HAP-1 (cell line): Measurements from ENCODE around the gene ZMYM4.

Experiments used
- DNase-seq, 2 experiments: peaks; one replicate each; pipeline ENCODE4 v3.0.0-alpha.2; 2016 to 2020; ENCODE audit warnings: low spot score in 2 of 2
- H3K27me3 ChIP-seq: fragments of 250-450 bp; sonication (Bioruptor Pico); 2 replicates; pipeline ENCODE4 v1.5.1; 2020; ENCODE audit warnings: low read depth, mild to moderate bottlenecking, moderate library complexity
- H3K36me3 ChIP-seq: fragments of 250-450 bp; sonication (Bioruptor Pico); replicated peaks from 2 replicates; pipeline ENCODE4 v1.5.1; 2020; ENCODE audit warnings: mild to moderate bottlenecking
- H3K4me1 ChIP-seq: fragments of 250-450 bp; sonication (Bioruptor Pico); 2 replicates; pipeline ENCODE4 v1.5.1; 2020; ENCODE audit warnings: mild to moderate bottlenecking
- H3K4me3 ChIP-seq: fragments of 250-450 bp; sonication (Bioruptor Pico); 2 replicates; pipeline ENCODE4 v1.5.1; 2020; ENCODE audit warnings: mild to moderate bottlenecking, moderate library complexity
- H3K9me3 ChIP-seq: fragments of 250-450 bp; sonication (Bioruptor Pico); 2 replicates; pipeline ENCODE4 v1.5.1; 2020; ENCODE audit warnings: mild to moderate bottlenecking, moderate library complexity
- in situ Hi-C: fragments of 300-500 bp; cut with MboI; formaldehyde crosslinking; loops from 3 replicates; pipeline ENCODE4 v1.14.3; 2020; ENCODE audit warnings: low sequenced_read_pairs, inconsistent platforms, mixed read lengths

Gene ZMYM4

GRCh38 chr1:35408925-35409324 is 140.4 kb downstream of the ZMYM4 start:
- in situ Hi-C loops = no loop called here
- Histone ChIP-seq H3K4me1 (peaks cover 3% of the 10 kb centered on the region; the same call in 1 of the 2 replicates), H3K36me3 (peaks cover 32% of the 10 kb centered on the region), H3K9me3 (no peaks in the 10 kb centered on the region), H3K27me3 (no peaks in the 10 kb centered on the region), H3K4me3 (no peak overlapping the region)
- no peak for DNase-seq

GRCh38 chr1:35426097-35426586 is 157.6 kb downstream of the ZMYM4 start:
- H3K4me3 ChIP-seq = no peak overlapping the region
- in situ Hi-C loops = no loop called here
- H3K36me3 ChIP-seq = peaks cover 8% of the 10 kb centered on the region; the same call in 1 of the 2 replicates
- DNase-seq = no peak
- H3K27me3 ChIP-seq = no peaks in the 10 kb centered on the region
- no peaks in the 10 kb centered on the region for H3K4me1 ChIP-seq
- no peaks in the 10 kb centered on the region for H3K9me3 ChIP-seq

- no peak for DNase-seq
- H3K9me3 ChIP-seq = no peaks in the 10 kb centered on the region
- no peak overlapping the region for H3K4me3 ChIP-seq
- peaks cover 20% of the 10 kb centered on the region; the same call in 1 of the 2 replicates for H3K36me3 ChIP-seq
- H3K4me1 ChIP-seq = no peaks in the 10 kb centered on the region
- H3K27me3 ChIP-seq = no peaks in the 10 kb centered on the region
- in situ Hi-C loops = no loop called here
Measured at GRCh38 chr1:35428360-35428759, 159.9 kb downstream of the ZMYM4 start.

- Histone ChIP-seq H3K4me3 (no peak overlapping the region), H3K4me1 (no peaks in the 10 kb centered on the region), H3K9me3 (no peaks in the 10 kb centered on the region), H3K27me3 (no peaks in the 10 kb centered on the region), H3K36me3 (peaks cover 30% of the 10 kb centered on the region)
- in situ Hi-C loops = no loop called here
- no peak for DNase-seq
Measured at GRCh38 chr1:35430762-35431161, 162.3 kb downstream of the ZMYM4 start.

GRCh38 chr1:35431173-35431599 is 162.7 kb downstream of the ZMYM4 start:
- Histone ChIP-seq H3K4me1 (no peaks in the 10 kb centered on the region), H3K36me3 (peaks cover 34% of the 10 kb centered on the region), H3K4me3 (no peak overlapping the region), H3K9me3 (no peaks in the 10 kb centered on the region), H3K27me3 (no peaks in the 10 kb centered on the region)
- in situ Hi-C loops = no loop called here
- DNase-seq = no peak

GRCh38 chr1:35432231-35432630 is 163.7 kb downstream of the ZMYM4 start:
- Histone ChIP-seq H3K9me3 (no peaks in the 10 kb centered on the region), H3K36me3 (peaks cover 35% of the 10 kb centered on the region), H3K4me3 (no peak overlapping the region), H3K4me1 (no peaks in the 10 kb centered on the region), H3K27me3 (no peaks in the 10 kb centered on the region)
- no peak for DNase-seq
- in situ Hi-C loops = no loop called here

- Histone ChIP-seq H3K9me3 (no peaks in the 10 kb centered on the region), H3K36me3 (peaks cover 30% of the 10 kb centered on the region), H3K27me3 (no peaks in the 10 kb centered on the region), H3K4me3 (no peak overlapping the region), H3K4me1 (no peaks in the 10 kb centered on the region)
- DNase-seq = no peak
- in situ Hi-C loops = no loop called here
Measured at GRCh38 chr1:35433714-35434113, 165.2 kb downstream of the ZMYM4 start.

- Histone ChIP-seq H3K27me3 (no peaks in the 10 kb centered on the region), H3K36me3 (peaks cover 38% of the 10 kb centered on the region), H3K4me3 (no peak overlapping the region), H3K9me3 (no peaks in the 10 kb centered on the region), H3K4me1 (no peaks in the 10 kb centered on the region)
- no peak for DNase-seq
- in situ Hi-C loops = no loop called here
Measured at GRCh38 chr1:35434703-35435102, 166.2 kb downstream of the ZMYM4 start.

GRCh38 chr1:35436078-35436477 is 167.6 kb downstream of the ZMYM4 start:
- no peaks in the 10 kb centered on the region for H3K9me3 ChIP-seq

GRCh38 chr1:35437200-35437599 is 168.7 kb downstream of the ZMYM4 start:
- H3K4me3 ChIP-seq = no peak overlapping the region
- in situ Hi-C loops = no loop called here
- H3K27me3 ChIP-seq = no peaks in the 10 kb centered on the region
- H3K36me3 ChIP-seq = peaks cover 57% of the 10 kb centered on the region
- no peaks in the 10 kb centered on the region for H3K9me3 ChIP-seq
- DNase-seq = no peak
- H3K4me1 ChIP-seq = no peaks in the 10 kb centered on the region

More at GRCh38 chr1:35436078-35436477, 167.6 kb downstream of the ZMYM4 start:
- no peak overlapping the region for H3K4me3 ChIP-seq
- H3K4me1 ChIP-seq = no peaks in the 10 kb centered on the region
- DNase-seq = no peak
- no peaks in the 10 kb centered on the region for H3K27me3 ChIP-seq
- in situ Hi-C loops = no loop called here
- peaks cover 49% of the 10 kb centered on the region for H3K36me3 ChIP-seq

GRCh38 chr1:35439626-35440025 is 171.1 kb downstream of the ZMYM4 start:
- DNase-seq = no peak
- in situ Hi-C loops = loop anchor here (10.0 kb wide), 1 partner anchor 285 kb away; no protein-coding TSS in a partner anchor
- H3K36me3 ChIP-seq = peaks cover 58% of the 10 kb centered on the region

GRCh38 chr1:35441926-35442579 is 173.5 kb downstream of the ZMYM4 start:
- Histone ChIP-seq H3K27me3 (no peaks in the 10 kb centered on the region), H3K4me1 (no peaks in the 10 kb centered on the region), H3K36me3 (peaks cover 45% of the 10 kb centered on the region), H3K4me3 (no peak overlapping the region), H3K9me3 (no peaks in the 10 kb centered on the region)
- DNase-seq = no peak
- in situ Hi-C loops = loop anchor here (10.0 kb wide), 1 partner anchor 283 kb away; no protein-coding TSS in a partner anchor

More at GRCh38 chr1:35439626-35440025, 171.1 kb downstream of the ZMYM4 start:
- no peaks in the 10 kb centered on the region for H3K27me3 ChIP-seq
- no peaks in the 10 kb centered on the region for H3K4me1 ChIP-seq
- H3K4me3 ChIP-seq = no peak overlapping the region
- H3K9me3 ChIP-seq = no peaks in the 10 kb centered on the region

GRCh38 chr1:35442734-35443133 is 174.2 kb downstream of the ZMYM4 start:
- DNase-seq = no peak
- Histone ChIP-seq H3K27me3 (no peaks in the 10 kb centered on the region), H3K9me3 (no peaks in the 10 kb centered on the region), H3K4me1 (no peaks in the 10 kb centered on the region), H3K36me3 (peaks cover 49% of the 10 kb centered on the region), H3K4me3 (no peak overlapping the region)
- in situ Hi-C loops = loop anchor here (10.0 kb wide), 1 partner anchor 282 kb away; no protein-coding TSS in a partner anchor

- Histone ChIP-seq H3K4me3 (no peak overlapping the region), H3K27me3 (no peaks in the 10 kb centered on the region), H3K36me3 (peaks cover 60% of the 10 kb centered on the region), H3K9me3 (no peaks in the 10 kb centered on the region), H3K4me1 (no peaks in the 10 kb centered on the region; the same call in 1 of the 2 replicates)
- in situ Hi-C loops = loop anchor here (10.0 kb wide), 1 partner anchor 281 kb away; no protein-coding TSS in a partner anchor
- no peak for DNase-seq
Measured at GRCh38 chr1:35443768-35444518, 175.4 kb downstream of the ZMYM4 start.
